Natural killer cell (primary cell): Measurements from ENCODE around the gene LPIN1. TPM values are rescaled to one million over a fixed set of nuclear protein-coding genes. Genes with fewer than 3 reads are reported as not detected.

Experiments used
- ATAC-seq, 3 donors: fragments of 150-1000 bp in 2 of 3; fragments of 200-7000 bp in 1 of 3; cut with Tn5 transposase; 1 replicate in 1 of 3; 2 replicates in 2 of 3; pipeline ENCODE4 v1.10.0; 2021; ENCODE audit warnings: mild to moderate bottlenecking in 2 of 3, moderate library complexity in 2 of 3
- DNase-seq, 2 donors: peaks; one replicate each; pipeline versions ENCODE4 v3.0.0 to v3.0.0-alpha.2; 2013 to 2021; ENCODE audit warnings: mixed read lengths in 1 of 2
- H3K27ac ChIP-seq: one replicate; pipeline ENCODE4 v1.5.1; 2013; ENCODE audit warnings: mild to moderate bottlenecking, low read length
- H3K27me3 ChIP-seq: one replicate; pipeline ENCODE4 v1.6.1; 2013; ENCODE audit warnings: low read length; ENCODE audit not compliant: control insufficient read depth, insufficient read depth
- H3K36me3 ChIP-seq: one replicate; pipeline ENCODE4 v1.6.1; 2013; ENCODE audit warnings: low read length; ENCODE audit not compliant: control insufficient read depth, insufficient read depth
- H3K4me1 ChIP-seq: one replicate; pipeline ENCODE4 v1.6.1; 2013; ENCODE audit warnings: low read length; ENCODE audit not compliant: control insufficient read depth, insufficient read depth
- H3K4me3 ChIP-seq: one replicate; pipeline ENCODE4 v1.5.1; 2013; ENCODE audit warnings: low read length
- H3K9me3 ChIP-seq: one replicate; pipeline ENCODE4 v1.6.1; 2013; ENCODE audit warnings: low read length; ENCODE audit not compliant: control insufficient read depth, insufficient read depth
- H3K27ac Mint-ChIP-seq, 2 donors: one replicate each; pipeline ENCODE4 v1.8.0; 2022; ENCODE audit warnings: mild to moderate bottlenecking in 2 of 2, mixed read lengths in 2 of 2, moderate library complexity in 1 of 2
- H3K27me3 Mint-ChIP-seq, 2 donors: one replicate each; pipeline ENCODE4 v1.8.0; 2022; ENCODE audit warnings: low read depth in 2 of 2, mixed read lengths in 2 of 2
- H3K36me3 Mint-ChIP-seq: one replicate; pipeline ENCODE4 v1.8.0; 2022; ENCODE audit warnings: mixed read lengths
- H3K4me1 Mint-ChIP-seq, 2 donors: one replicate each; pipeline ENCODE4 v1.8.0; 2022; ENCODE audit warnings: mixed read lengths in 2 of 2
- H3K4me3 Mint-ChIP-seq: one replicate; pipeline ENCODE4 v1.8.0; 2022; ENCODE audit warnings: mild to moderate bottlenecking, moderate library complexity, mixed read lengths
- H3K9me3 Mint-ChIP-seq, 2 donors: one replicate each; pipeline ENCODE4 v1.8.0; 2022; ENCODE audit warnings: mixed read lengths in 2 of 2
- CTCF ChIP-seq: fragments of 200-600 bp; IDR thresholded peaks from one replicate; pipeline ENCODE4 v1.8.0; 2022; ENCODE audit warnings: antibody characterized with exemption
- WGBS: methylation state at CpG from one replicate; pipeline ENCODE4 v1.1.7; 2013; ENCODE audit warnings: missing lambda C conversion rate; ENCODE audit not compliant: insufficient coverage; 5-methylcytosine and 5-hydroxymethylcytosine counted together
- intact Hi-C: fragments of 100-400 bp; cut with micrococcal nuclease; formaldehyde crosslinking; loops from one replicate; pipeline ENCODE4 v1.14.2; 2022
- total RNA-seq, 4 donors: library from RNA; stranded (reverse); fragments of 120-200 nt in 1 of 4; gene quantifications; one replicate each; pipeline versions ENCODE4 v1.2.3 to v1.2.4, GENCODE V29; 2013 to 2022

The LPIN1 gene
- total RNA-seq, 3 donors from 2014 or later (not counting 1 experiment from before 2014, with no cell fraction given): 95.0 to 122 (median 118) TPM

- no peaks in the 10 kb centered on the region for H3K9me3 Mint-ChIP-seq
- Histone ChIP-seq H3K36me3 (no peaks in the 10 kb centered on the region), H3K27ac (peak overlapping the region; percentile 82), H3K9me3 (no peaks in the 10 kb centered on the region), H3K27me3 (no peaks in the 10 kb centered on the region), H3K4me3 (no peak overlapping the region), H3K4me1 (peaks cover 85% of the 10 kb centered on the region)
- intact Hi-C loops: loop anchor here (1.0 to 5.0 kb wide), 3 partner anchors 27 to 1217 kb away; partner anchors contain the start of gene TRIB2
- TF ChIP-seq CTCF: no peak
- 8% methylated on average over 4 of the region's 5 CpGs for WGBS
- H3K27me3 Mint-ChIP-seq: no peaks in the 10 kb centered on the region
- peak overlapping the region; percentile 93 to 94 for H3K27ac Mint-ChIP-seq
- ATAC-seq (peak; percentile 35 to 57 (median 42)), DNase-seq (peak in 1 of 2 donors; percentile 89)
- peak overlapping the region; percentile 81 for H3K4me3 Mint-ChIP-seq
- H3K4me1 Mint-ChIP-seq: peaks cover 79% of the 10 kb centered on the region in 2 donors
- no peaks in the 10 kb centered on the region for H3K36me3 Mint-ChIP-seq
Observed at GRCh38 chr2:11750422-11750821, 4.0 kb downstream of the LPIN1 start.

- WGBS: 38% methylated on average over 6 of the region's 7 CpGs
- Mint-ChIP-seq H3K4me3 (peak overlapping the region; percentile 81), H3K4me1 (peaks cover 81% of the 10 kb centered on the region in 2 donors), H3K27ac (peak overlapping the region; percentile 93 to 94), H3K27me3 (no peaks in the 10 kb centered on the region), H3K36me3 (no peaks in the 10 kb centered on the region), H3K9me3 (no peaks in the 10 kb centered on the region)
- H3K4me1 ChIP-seq: peaks cover 85% of the 10 kb centered on the region
- DNase-seq (peak in 1 of 2 donors; percentile 69), ATAC-seq (peak in 2 of 3 donors; percentile 7 to 11)
- intact Hi-C loops: loop anchor here (1.0 to 5.0 kb wide), 3 partner anchors 26 to 1216 kb away; partner anchors contain the start of gene TRIB2
- H3K4me3 ChIP-seq: no peak overlapping the region
- no peaks in the 10 kb centered on the region for H3K27me3 ChIP-seq
- no peaks in the 10 kb centered on the region for H3K36me3 ChIP-seq
- H3K27ac ChIP-seq: peak overlapping the region; percentile 82
- no peaks in the 10 kb centered on the region for H3K9me3 ChIP-seq
- no peak for TF ChIP-seq CTCF
Observed at GRCh38 chr2:11750917-11751316, 4.5 kb downstream of the LPIN1 start.

- Mint-ChIP-seq H3K27me3 (no peaks in the 10 kb centered on the region), H3K4me3 (peak overlapping the region; percentile 88), H3K4me1 (peaks cover 79 to 81% of the 10 kb centered on the region in 2 donors), H3K9me3 (no peaks in the 10 kb centered on the region), H3K27ac (peak overlapping the region; percentile 95), H3K36me3 (no peaks in the 10 kb centered on the region)
- no peak for DNase-seq
- no peaks in the 10 kb centered on the region for H3K27me3 ChIP-seq
- peak overlapping the region; percentile 90 for H3K27ac ChIP-seq
- ATAC-seq: no peak
- TF ChIP-seq CTCF: no peak
- intact Hi-C loops: loop anchor here (5.0 kb wide), 2 partner anchors 964 to 1214 kb away; partner anchors contain the start of gene TRIB2
- no peaks in the 10 kb centered on the region for H3K9me3 ChIP-seq
- WGBS: 64% methylated on average over 8 of the region's 8 CpGs
- no peak overlapping the region for H3K4me3 ChIP-seq
- H3K36me3 ChIP-seq: no peaks in the 10 kb centered on the region
- H3K4me1 ChIP-seq: peaks cover 78% of the 10 kb centered on the region
Observed at GRCh38 chr2:11752906-11753305, 6.5 kb downstream of the LPIN1 start.
